K562 (cell line): ENCODE measurements around the gene CEP131. TPM values are rescaled to one million over a fixed set of nuclear protein-coding genes. Genes with fewer than 3 reads are reported as not detected.
A peak's percentile ranks its signal among the peaks of the same experiment; 100 is the strongest.

ENCODE experiments used
- BRF2 ChIP-seq: IDR thresholded peaks from 3 replicates; pipeline ENCODE4 v1.6.1; 2011; ENCODE audit warnings: borderline replicate concordance, mild to moderate bottlenecking; ENCODE audit not compliant: insufficient read length, insufficient read depth
- E2F6 ChIP-seq, 2 experiments: IDR thresholded peaks; 2 replicates each; pipeline ENCODE4 v1.6.1; 2011; ENCODE audit warnings: borderline replicate concordance in 1 of 2, control low read depth in 1 of 2, low read depth in 1 of 2, low read length in 1 of 2, mild to moderate bottlenecking in 1 of 2, mixed read lengths in 1 of 2, moderate library complexity in 1 of 2; ENCODE audit not compliant: insufficient read depth in 1 of 2, insufficient read length in 1 of 2, poor library complexity in 1 of 2, severe bottlenecking in 1 of 2; ENCODE audit errors: extremely low read depth in 1 of 2
- EWSR1 ChIP-seq: fragments of 450-650 bp; IDR thresholded peaks from 2 replicates; pipeline ENCODE4 v1.6.1; 2018; ENCODE audit warnings: borderline replicate concordance, mild to moderate bottlenecking, low read depth, moderate library complexity; ENCODE audit not compliant: partially characterized antibody
- FIP1L1 ChIP-seq: fragments of 200-400 bp; formaldehyde crosslinking; IDR thresholded peaks from 2 replicates; pipeline ENCODE4 v1.6.1; 2018; ENCODE audit warnings: mild to moderate bottlenecking, low read depth, low read length; ENCODE audit not compliant: poor library complexity, severe bottlenecking
- HDAC1 ChIP-seq, 2 experiments: fragments of 450-650 bp; IDR thresholded peaks; 2 replicates each; pipeline ENCODE4 v1.6.1; 2016 to 2017; ENCODE audit warnings: inconsistent platforms in 1 of 2, mild to moderate bottlenecking in 1 of 2, moderate library complexity in 1 of 2
- HMGXB4 ChIP-seq: sonication (generic); formaldehyde crosslinking; IDR thresholded peaks from 2 replicates; pipeline ENCODE4 v1.8.1; 2023; ENCODE audit warnings: mild to moderate bottlenecking, missing genetic modification reagents
- HNRNPLL ChIP-seq: fragments of 200-400 bp; formaldehyde crosslinking; IDR thresholded peaks from 2 replicates; pipeline ENCODE4 v1.6.1; 2017; ENCODE audit warnings: low read length, low read depth, mild to moderate bottlenecking; ENCODE audit not compliant: poor library complexity, severe bottlenecking
- NR2C2 ChIP-seq, 2 experiments: fragments of 200-800 bp in 1 of 2; sonication (Bioruptor generic) in 1 of 2; sonication (generic) in 1 of 2; formaldehyde crosslinking in 1 of 2; IDR thresholded peaks; 2 replicates each; pipeline versions ENCODE4 v1.6.1 to v1.8.0; 2016 to 2022; ENCODE audit warnings: mild to moderate bottlenecking in 1 of 2, missing compliant biosample characterization in 1 of 2, missing genetic modification characterization in 1 of 2, missing genetic modification reagents in 1 of 2
- PKNOX1 ChIP-seq: fragments of 450-650 bp; IDR thresholded peaks from 2 replicates; pipeline ENCODE4 v1.6.1; 2016
- RUNX1 ChIP-seq: sonication (generic); IDR thresholded peaks from 2 replicates; pipeline ENCODE4 v1.6.1; 2016; ENCODE audit warnings: antibody characterized with exemption, low read depth
- SMAD2 ChIP-seq: fragments of 150-350 bp; IDR thresholded peaks from 2 replicates; pipeline ENCODE4 v1.6.1; 2014; ENCODE audit warnings: low read depth, mild to moderate bottlenecking, low read length
- SP1 ChIP-seq: sonication (generic); formaldehyde crosslinking; IDR thresholded peaks from 2 replicates; pipeline ENCODE4 v1.8.1; 2022; ENCODE audit warnings: mild to moderate bottlenecking, missing genetic modification reagents
- STAG1 ChIP-seq: sonication (generic); formaldehyde crosslinking; IDR thresholded peaks from 2 replicates; pipeline ENCODE4 v1.5.0; 2020; ENCODE audit warnings: missing genetic modification reagents, borderline replicate concordance
- THAP12 ChIP-seq: fragments of 250-450 bp; sonication (Bioruptor Pico); IDR thresholded peaks from 2 replicates; pipeline ENCODE4 v1.9.0; 2021; ENCODE audit warnings: mild to moderate bottlenecking, inconsistent platforms
- ZBTB8A ChIP-seq: fragments of 450-650 bp; IDR thresholded peaks from 2 replicates; pipeline ENCODE4 v1.6.1; 2018; ENCODE audit warnings: mild to moderate bottlenecking, moderate library complexity; ENCODE audit not compliant: partially characterized antibody
- ZNF431 ChIP-seq: sonication (generic); formaldehyde crosslinking; IDR thresholded peaks from 2 replicates; pipeline ENCODE4 v1.8.0; 2022; ENCODE audit warnings: mild to moderate bottlenecking, missing genetic modification reagents
- ZNF766 ChIP-seq: fragments of 200-800 bp; sonication (Bioruptor generic); conservative IDR thresholded peaks from 2 replicates; pipeline ENCODE4 v1.6.1; 2016; ENCODE audit warnings: missing genetic modification characterization, missing compliant biosample characterization
- polyA plus RNA-seq, 8 experiments: library from polyadenylated mRNA; depleted of rRNA in 4 of 8; stranded (reverse) in 5 of 8; unstranded in 3 of 8; fragments of >200 nt; fragmentation: Nextera tagmentation in 2 of 8; fragmentation: Illumina TruSeq in 1 of 8; extraction: Ambion mirVana in 2 of 8; extraction: Trizol in 1 of 8; gene quantifications; 2 replicates each; pipeline versions ENCODE4 v1.2.1 to v1.2.3, GENCODE V29; 2011 to 2014; ENCODE audit warnings: inconsistent platforms in 1 of 8, missing spikeins in 1 of 8
- total RNA-seq, 7 experiments: library from RNA; depleted of rRNA in 6 of 7; stranded (reverse); fragments of >200 nt in 6 of 7; fragmentation: Illumina TruSeq in 2 of 7; extraction: Trizol in 2 of 7; gene quantifications; 2 replicates each; pipeline versions ENCODE4 v1.2.1 to v1.2.3, GENCODE V29; 2011 to 2021; ENCODE audit warnings: low replicate concordance in 1 of 7

Gene CEP131
- total and polyA plus RNA-seq, 9 of the 15 experiments (the other 6 are each of a cell fraction or from before 2014, with no cell fraction given), result 0.24 to 21.2 (median 2.3) TPM

GRCh38 chr17:81222906-81223761, at the start of gene CEP131 (continued):
- TF ChIP-seq FIP1L1 (no peak), E2F6 (IDR thresholded peaks at IDR 0.05; ENCODE audit: borderline replicate concordance in 1 of 2, extremely low read depth in 1 of 2, insufficient read depth in 1 of 2, insufficient read length in 1 of 2, low read depth in 1 of 2, low read length in 1 of 2, poor library complexity in 1 of 2, severe bottlenecking in 1 of 2) (peak; percentile 96 to 98), NR2C2 (CRISPR knock-in tag; IDR thresholded peaks at IDR 0.05) (no peak), NR2C2 (tag; IDR thresholded peaks at IDR 0.05) (peak; percentile 86), EWSR1 (no peak), ZNF431 (no peak), ZBTB8A (no peak), THAP12 (CRISPR knock-in tag) (peak; percentile 92), PKNOX1 (peak; percentile 100), STAG1 (CRISPR knock-in tag) (no peak), RUNX1 (no peak), SMAD2 (no peak), SP1 (CRISPR knock-in tag) (peak; percentile 84), HMGXB4 (CRISPR knock-in tag) (peak; percentile 59; the same call in 1 of the 2 replicates), ZNF766 (no peak), HDAC1 (IDR thresholded peaks at IDR 0.05) (peak in 1 of 2 experiments; percentile 64; a peak in 2 of 4 replicates), BRF2 (no peak), HNRNPLL (peak; percentile 92)
